HCT116 (cell line): ENCODE measurements around the gene DUSP16. TPM values are rescaled to one million over a fixed set of nuclear protein-coding genes. Genes with fewer than 3 reads are reported as not detected.

Experiments used
- ATAC-seq: fragments of 200-7000 bp; cut with Tn5 transposase; 2 replicates; pipeline ENCODE4 v1.9.1; 2020; ENCODE audit warnings: mild to moderate bottlenecking, moderate library complexity
- BruUV-seq: library from RNA; stranded (reverse); fragments of 400-500 nt; replicated peaks from 2 replicates; lab custom pipeline; 2021; lab: Mats Ljungman, UMichigan
- CTCF ChIA-PET: fragments of 300-600 bp; sonication (Branson Sonifier 250); formaldehyde crosslinking; loops from one replicate; lab custom pipeline; 2021; ENCODE audit warnings: antibody characterized with exemption; lab: Charles Lee
- POLR2A ChIA-PET: fragments of 300-600, 350-600 bp; sonication (Branson Sonifier 250); formaldehyde crosslinking; loops from one replicate; lab custom pipeline; 2021; ENCODE audit warnings: antibody characterized with exemption; lab: Charles Lee
- RAD21 ChIA-PET, 2 experiments: fragments of 300-600 bp; sonication (Branson Sonifier 250); formaldehyde crosslinking; loops; one replicate each; lab custom pipeline; 2023; ENCODE audit warnings: low total read pairs in 2 of 2; ENCODE audit not compliant: uncharacterized antibody in 2 of 2, unreplicated experiment in 2 of 2, low non-redundant PET in 1 of 2; lab: Charles Lee
- DNase-seq: peaks from one replicate; pipeline ENCODE4 v3.0.0-alpha.2; 2010; ENCODE audit warnings: low read depth, low spot score
- H2AFZ ChIP-seq: fragments of 200-600 bp; shearing (Covaris generic), sonication (generic); 2 replicates; pipeline ENCODE4 v1.6.1; 2017; ENCODE audit warnings: low read depth, mixed run types, mixed read lengths, antibody characterized with exemption, low read length; ENCODE audit not compliant: poor library complexity, severe bottlenecking
- H3K27ac ChIP-seq: 2 replicates; pipeline ENCODE4 v1.5.1; 2012; ENCODE audit warnings: low read depth, low read length
- H3K27me3 ChIP-seq: fragments of 200-600 bp; sonication (generic); 2 replicates; pipeline ENCODE4 v1.6.1; 2016; ENCODE audit warnings: mixed run types, low read length, mixed read lengths; ENCODE audit not compliant: insufficient read depth
- H3K36me3 ChIP-seq, 2 experiments: fragments of 200-500 bp in 1 of 2; fragments of 200-600 bp in 1 of 2; sonication (Bioruptor generic) in 1 of 2; sonication (generic) in 1 of 2; 2 replicates each; pipeline versions ENCODE4 v1.5.1 to v1.6.1; 2014 to 2016; ENCODE audit warnings: low read length in 2 of 2, inconsistent platforms in 1 of 2, mixed read lengths in 1 of 2, mixed run types in 1 of 2; ENCODE audit not compliant: insufficient read depth in 2 of 2, control insufficient read depth in 1 of 2
- H3K4me1 ChIP-seq, 2 experiments: fragments of 200-600 bp in 1 of 2; sonication (generic) in 1 of 2; 2 replicates each; pipeline versions ENCODE4 v1.5.1 to v1.6.1; 2012 to 2017; ENCODE audit warnings: low read length in 2 of 2, inconsistent platforms in 1 of 2, mild to moderate bottlenecking in 1 of 2, mixed read lengths in 1 of 2, mixed run types in 1 of 2, moderate library complexity in 1 of 2; ENCODE audit not compliant: insufficient read depth in 2 of 2, control insufficient read depth in 1 of 2
- H3K4me2 ChIP-seq: fragments of 200-600 bp; sonication (generic); 2 replicates; pipeline ENCODE4 v1.6.1; 2017; ENCODE audit warnings: mixed run types, low read length, mixed read lengths
- H3K4me3 ChIP-seq, 2 experiments: fragments of 200-600 bp in 1 of 2; sonication (generic) in 1 of 2; replicated peaks in 1 of 2; 2 replicates each; pipeline ENCODE4 v1.5.1; 2011 to 2016; ENCODE audit warnings: low read length in 2 of 2, control low read depth in 1 of 2, low read depth in 1 of 2, mild to moderate bottlenecking in 1 of 2, mixed read lengths in 1 of 2, mixed run types in 1 of 2
- H3K79me2 ChIP-seq: fragments of 200-600 bp; sonication (generic); 2 replicates; pipeline ENCODE4 v1.6.1; 2017; ENCODE audit warnings: mild to moderate bottlenecking, mixed run types, low read length, moderate library complexity, mixed read lengths; ENCODE audit not compliant: insufficient read depth
- H3K9ac ChIP-seq: fragments of 200-600 bp; sonication (generic); 2 replicates; pipeline ENCODE4 v1.6.1; 2016; ENCODE audit warnings: low read length, mixed read lengths
- H3K9me2 ChIP-seq: fragments of 200-600 bp; sonication (generic), shearing (Covaris generic); 2 replicates; pipeline ENCODE4 v1.6.1; 2017; ENCODE audit warnings: mixed run types, mild to moderate bottlenecking, moderate library complexity; ENCODE audit not compliant: insufficient read depth
- H3K9me3 ChIP-seq, 2 experiments: fragments of 200-500 bp in 1 of 2; fragments of 200-600 bp in 1 of 2; sonication (Bioruptor generic) in 1 of 2; sonication (generic) in 1 of 2; 2 replicates each; pipeline ENCODE4 v1.6.1; 2014 to 2017; ENCODE audit warnings: low read length in 2 of 2, mixed read lengths in 2 of 2, inconsistent platforms in 1 of 2, low read depth in 1 of 2, mild to moderate bottlenecking in 1 of 2, mixed run types in 1 of 2, moderate library complexity in 1 of 2; ENCODE audit not compliant: control insufficient read depth in 1 of 2, insufficient read depth in 1 of 2
- H4K20me1 ChIP-seq: fragments of 200-600 bp; sonication (generic), shearing (Covaris generic); 2 replicates; pipeline ENCODE4 v1.6.1; 2017; ENCODE audit warnings: mixed run types, mild to moderate bottlenecking, moderate library complexity; ENCODE audit not compliant: insufficient read depth
- EGR1 ChIP-seq: IDR thresholded peaks from 2 replicates; pipeline ENCODE4 v1.6.1; 2012; ENCODE audit warnings: low read depth
- ELF1 ChIP-seq: IDR thresholded peaks from 2 replicates; pipeline ENCODE4 v1.6.1; 2012; ENCODE audit warnings: low read depth, borderline replicate concordance
- EZH2phosphoT487 ChIP-seq: fragments of 200-600 bp; IDR thresholded peaks from 2 replicates; pipeline ENCODE4 v1.6.1; 2018; ENCODE audit warnings: antibody characterized with exemption, borderline replicate concordance
- FOSL1 ChIP-seq: IDR thresholded peaks from 2 replicates; pipeline ENCODE4 v1.6.1; 2012; ENCODE audit warnings: low read depth
- JUND ChIP-seq: IDR thresholded peaks from 2 replicates; pipeline ENCODE4 v1.6.1; 2012
- POLR2AphosphoS5 ChIP-seq: IDR thresholded peaks from 2 replicates; pipeline ENCODE4 v1.6.1; 2011; ENCODE audit warnings: mild to moderate bottlenecking, low read depth, low read length, moderate library complexity
- RAD21 ChIP-seq: IDR thresholded peaks from 2 replicates; pipeline ENCODE4 v1.6.1; 2012; ENCODE audit warnings: low read depth, mild to moderate bottlenecking
- TCF7L2 ChIP-seq: IDR thresholded peaks from 2 replicates; pipeline ENCODE4 v1.7.0; 2011; ENCODE audit warnings: borderline replicate concordance, inconsistent platforms; ENCODE audit not compliant: insufficient read depth, insufficient read length; ENCODE audit errors: extremely low read depth
- YY1 ChIP-seq: IDR thresholded peaks from 2 replicates; pipeline ENCODE4 v1.6.1; 2011; ENCODE audit warnings: low read length, low read depth, moderate library complexity, mild to moderate bottlenecking; ENCODE audit not compliant: insufficient replicate concordance; ENCODE audit errors: extremely low read depth
- ZNF274 ChIP-seq: fragments of 200-500 bp; sonication (Bioruptor generic); IDR thresholded peaks from 2 replicates; pipeline ENCODE4 v1.6.1; 2014; ENCODE audit warnings: mild to moderate bottlenecking, low read depth, low read length, inconsistent platforms
- intact Hi-C: fragments of 100-400 bp; cut with micrococcal nuclease; formaldehyde crosslinking; loops from 2 replicates; pipeline ENCODE4 v1.10.0; 2022
- total RNA-seq: library from RNA; stranded (reverse); gene quantifications from one replicate; pipeline ENCODE4 v1.2.1, GENCODE V29; 2021; ENCODE audit not compliant: unreplicated experiment
- TF ChIP-seq, protein P1 (sequence below): IDR thresholded peaks from 2 replicates; pipeline ENCODE4 v1.6.1; 2011; ENCODE audit warnings: mild to moderate bottlenecking, low read length, moderate library complexity; ENCODE audit not compliant: insufficient replicate concordance; ENCODE audit errors: extremely low read depth
- TF ChIP-seq, protein P2 (sequence below), 3 experiments: fragments of 200-600 bp in 1 of 3; sonication (generic) in 1 of 3; IDR thresholded peaks in 2 of 3; conservative IDR thresholded peaks in 1 of 3; 2 replicates each; pipeline ENCODE4 v1.5.1; 2012 to 2017; ENCODE audit warnings: low read depth in 2 of 3, low read length in 2 of 3, antibody characterized with exemption in 1 of 3, borderline replicate concordance in 1 of 3, control low read depth in 1 of 3, mild to moderate bottlenecking in 1 of 3, mixed read lengths in 1 of 3, mixed run types in 1 of 3, moderate library complexity in 1 of 3; ENCODE audit not compliant: insufficient read depth in 1 of 3

Gene DUSP16
- total RNA-seq, 1 experiment from 2014 or later = 13.4 TPM

DNA sequence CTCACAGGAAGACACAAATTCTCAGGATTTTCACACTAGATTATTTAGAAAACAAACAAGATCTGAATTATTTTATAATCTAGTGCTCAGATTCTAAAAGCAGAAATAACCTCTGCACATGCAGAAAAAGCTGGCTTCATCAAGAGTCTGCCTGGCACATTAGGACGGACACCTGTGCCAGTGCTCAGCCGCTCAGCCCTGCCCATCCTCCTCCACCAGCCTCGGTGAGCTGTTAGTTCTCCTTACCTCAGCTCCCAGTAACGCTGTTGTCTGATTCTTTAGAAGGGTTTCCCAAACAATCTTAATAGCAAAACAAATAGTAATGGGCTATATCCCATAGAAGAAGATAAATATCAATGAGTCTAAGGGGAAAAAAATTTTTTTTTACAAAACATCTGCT lies 27.7 kb downstream of the DUSP16 start:
- POLR2A ChIA-PET = no interaction called here

DNA sequence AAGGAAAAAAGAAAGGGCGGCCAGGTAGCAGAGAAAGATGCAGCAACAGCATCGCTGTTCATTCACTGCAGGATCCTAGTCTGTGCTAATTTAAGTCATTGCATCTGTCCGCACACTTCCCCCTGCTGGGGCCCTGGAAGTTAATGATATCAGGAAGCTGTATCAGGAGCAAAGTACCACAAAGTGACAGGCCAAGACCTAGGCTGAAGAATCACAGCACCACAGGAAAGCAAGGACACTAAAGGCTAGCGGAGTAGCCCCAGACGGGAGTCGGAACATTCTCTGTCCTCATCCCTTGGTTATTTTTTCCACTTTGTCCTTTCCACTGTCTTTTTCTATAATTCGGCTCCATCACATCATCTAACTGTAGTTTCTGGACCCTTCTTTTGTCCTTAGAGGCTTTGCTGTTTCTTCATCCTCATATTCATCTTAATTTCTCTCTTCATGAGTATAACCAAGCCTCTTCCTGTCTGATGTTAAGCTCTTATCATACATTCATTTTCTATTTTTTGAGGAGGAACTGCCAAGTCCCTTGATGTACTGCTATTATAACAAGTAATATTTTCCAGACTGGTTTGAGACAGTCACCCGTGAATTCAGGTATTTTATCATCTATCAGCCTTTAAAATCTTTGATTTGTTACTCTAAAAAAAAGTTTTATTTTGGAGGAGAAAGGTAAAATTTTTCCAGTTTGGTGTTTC lies 28.3 kb downstream of the DUSP16 start:
- H3K9ac ChIP-seq = no peak overlapping the region
- DNase-seq (no peak), ATAC-seq (no peak)
- H2AFZ ChIP-seq = no peak overlapping the region
- peaks cover 13 to 18% of the 10 kb centered on the region in 2 experiments for H3K4me1 ChIP-seq
- no peaks in the 10 kb centered on the region for H3K36me3 ChIP-seq
- no peak overlapping the region for H3K4me2 ChIP-seq
- no peaks in the 10 kb centered on the region for H3K79me2 ChIP-seq
- intact Hi-C loops = no loop called here
- no peaks in the 10 kb centered on the region; the same call in 1 of the 2 replicates for H3K9me2 ChIP-seq
- CTCF ChIA-PET = no interaction called here
- TF ChIP-seq ZNF274 (no peak), RAD21 (no peak), POLR2AphosphoS5 (no peak), YY1 (no peak), TCF7L2 (no peak), EZH2phosphoT487 (no peak), ELF1 (no peak), FOSL1 (no peak), EGR1 (no peak)
- TF ChIP-seq, protein P1, sequence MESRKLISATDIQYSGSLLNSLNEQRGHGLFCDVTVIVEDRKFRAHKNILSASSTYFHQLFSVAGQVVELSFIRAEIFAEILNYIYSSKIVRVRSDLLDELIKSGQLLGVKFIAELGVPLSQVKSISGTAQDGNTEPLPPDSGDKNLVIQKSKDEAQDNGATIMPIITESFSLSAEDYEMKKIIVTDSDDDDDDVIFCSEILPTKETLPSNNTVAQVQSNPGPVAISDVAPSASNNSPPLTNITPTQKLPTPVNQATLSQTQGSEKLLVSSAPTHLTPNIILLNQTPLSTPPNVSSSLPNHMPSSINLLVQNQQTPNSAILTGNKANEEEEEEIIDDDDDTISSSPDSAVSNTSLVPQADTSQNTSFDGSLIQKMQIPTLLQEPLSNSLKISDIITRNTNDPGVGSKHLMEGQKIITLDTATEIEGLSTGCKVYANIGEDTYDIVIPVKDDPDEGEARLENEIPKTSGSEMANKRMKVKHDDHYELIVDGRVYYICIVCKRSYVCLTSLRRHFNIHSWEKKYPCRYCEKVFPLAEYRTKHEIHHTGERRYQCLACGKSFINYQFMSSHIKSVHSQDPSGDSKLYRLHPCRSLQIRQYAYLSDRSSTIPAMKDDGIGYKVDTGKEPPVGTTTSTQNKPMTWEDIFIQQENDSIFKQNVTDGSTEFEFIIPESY = no peak
- TF ChIP-seq, protein P2, sequence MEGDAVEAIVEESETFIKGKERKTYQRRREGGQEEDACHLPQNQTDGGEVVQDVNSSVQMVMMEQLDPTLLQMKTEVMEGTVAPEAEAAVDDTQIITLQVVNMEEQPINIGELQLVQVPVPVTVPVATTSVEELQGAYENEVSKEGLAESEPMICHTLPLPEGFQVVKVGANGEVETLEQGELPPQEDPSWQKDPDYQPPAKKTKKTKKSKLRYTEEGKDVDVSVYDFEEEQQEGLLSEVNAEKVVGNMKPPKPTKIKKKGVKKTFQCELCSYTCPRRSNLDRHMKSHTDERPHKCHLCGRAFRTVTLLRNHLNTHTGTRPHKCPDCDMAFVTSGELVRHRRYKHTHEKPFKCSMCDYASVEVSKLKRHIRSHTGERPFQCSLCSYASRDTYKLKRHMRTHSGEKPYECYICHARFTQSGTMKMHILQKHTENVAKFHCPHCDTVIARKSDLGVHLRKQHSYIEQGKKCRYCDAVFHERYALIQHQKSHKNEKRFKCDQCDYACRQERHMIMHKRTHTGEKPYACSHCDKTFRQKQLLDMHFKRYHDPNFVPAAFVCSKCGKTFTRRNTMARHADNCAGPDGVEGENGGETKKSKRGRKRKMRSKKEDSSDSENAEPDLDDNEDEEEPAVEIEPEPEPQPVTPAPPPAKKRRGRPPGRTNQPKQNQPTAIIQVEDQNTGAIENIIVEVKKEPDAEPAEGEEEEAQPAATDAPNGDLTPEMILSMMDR (IDR thresholded peaks at IDR 0.05 in 2 of 3, conservative IDR thresholded peaks at IDR 0.05 in 1 of 3; ENCODE audit: borderline replicate concordance in 1 of 3, insufficient read depth in 1 of 3, low read depth in 2 of 3, low read length in 2 of 3) = no peak
- no peak overlapping the region for H3K27ac ChIP-seq
- H4K20me1 ChIP-seq = no peaks in the 10 kb centered on the region
- H3K27me3 ChIP-seq = no peaks in the 10 kb centered on the region
- POLR2A ChIA-PET = no interaction called here
- no TSS peak for BruUV-seq
- no peak overlapping the region for H3K4me3 ChIP-seq
- RAD21 ChIA-PET = no interaction called here
- no peaks in the 10 kb centered on the region for H3K9me3 ChIP-seq

More for the DNA sequence above, 27.7 kb downstream of the DUSP16 start:
- Histone ChIP-seq H3K4me2 (no peak overlapping the region), H3K79me2 (no peaks in the 10 kb centered on the region), H3K36me3 (no peaks in the 10 kb centered on the region), H3K9ac (no peak overlapping the region), H3K27me3 (no peaks in the 10 kb centered on the region), H4K20me1 (no peaks in the 10 kb centered on the region), H3K4me1 (peaks cover 13 to 18% of the 10 kb centered on the region in 2 experiments), H3K9me2 (no peaks in the 10 kb centered on the region), H3K4me3 (no peak overlapping the region), H2AFZ (no peak overlapping the region), H3K27ac (no peak overlapping the region), H3K9me3 (no peaks in the 10 kb centered on the region)
- intact Hi-C loops = no loop called here
- ChIA-PET CTCF (no interaction called here), RAD21 (no interaction called here)
- DNase-seq (no peak), ATAC-seq (no peak)
- BruUV-seq = no TSS peak
- TF ChIP-seq POLR2AphosphoS5 (no peak), JUND (no peak), TCF7L2 (no peak), FOSL1 (no peak), ZNF274 (no peak), YY1 (no peak)
